Parathyroid adenoma (tissue), 2 donors: ENCODE data around the gene BCL6B.

Experiments
- H2AFZ ChIP-seq: fragments of 300-600 bp; sonication (generic); one replicate; pipeline ENCODE4 v1.7.0; 2017; ENCODE audit warnings: antibody characterized with exemption, mild to moderate bottlenecking
- H3K27ac ChIP-seq: fragments of 300-600 bp; sonication (generic); one replicate; pipeline ENCODE4 v1.7.0; 2017
- H3K27me3 ChIP-seq: fragments of 300-600 bp; sonication (generic); one replicate; pipeline ENCODE4 v1.7.0; 2017; ENCODE audit warnings: low read length; ENCODE audit not compliant: control insufficient read depth, insufficient read depth
- H3K36me3 ChIP-seq: fragments of 300-600 bp; sonication (generic); one replicate; pipeline ENCODE4 v1.7.0; 2017; ENCODE audit warnings: low read length; ENCODE audit not compliant: control insufficient read depth, insufficient read depth
- H3K4me1 ChIP-seq: fragments of 300-600 bp; sonication (generic); one replicate; pipeline ENCODE4 v1.7.0; 2017; ENCODE audit warnings: control low read depth
- H3K4me2 ChIP-seq: fragments of 300-600 bp; sonication (generic); one replicate; pipeline ENCODE4 v1.7.0; 2017; ENCODE audit warnings: low read length
- H3K4me3 ChIP-seq: fragments of 300-600 bp; sonication (generic); one replicate; pipeline ENCODE4 v1.7.0; 2017; ENCODE audit warnings: low read depth, low read length
- H3K79me2 ChIP-seq: fragments of 300-600 bp; sonication (generic); one replicate; pipeline ENCODE4 v1.7.0; 2017; ENCODE audit warnings: control low read depth
- H3K9ac ChIP-seq: fragments of 300-600 bp; sonication (generic); one replicate; pipeline ENCODE4 v1.7.0; 2017; ENCODE audit warnings: mild to moderate bottlenecking
- H3K9me3 ChIP-seq: fragments of 300-600 bp; sonication (generic); one replicate; pipeline ENCODE4 v1.7.0; 2017; ENCODE audit warnings: low read length; ENCODE audit not compliant: control insufficient read depth
- CTCF ChIP-seq: fragments of 300-600 bp; sonication (generic); IDR thresholded peaks from one replicate; pipeline ENCODE4 v1.7.0; 2017; ENCODE audit warnings: antibody characterized with exemption, mild to moderate bottlenecking
- donor health status: primary hyperparathyroidism.

The BCL6B gene

GRCh38 chr17:7002288-7003047 is 20.4 kb upstream of the BCL6B start:
- Histone ChIP-seq H3K79me2 (no peaks in the 10 kb centered on the region), H3K9ac (no peak overlapping the region), H3K36me3 (no peaks in the 10 kb centered on the region)

GRCh38 chr17:7003745-7004144 is 19.1 kb upstream of the BCL6B start:
- Histone ChIP-seq H2AFZ (no peak overlapping the region), H3K79me2 (no peaks in the 10 kb centered on the region), H3K27me3 (no peaks in the 10 kb centered on the region), H3K4me2 (no peak overlapping the region), H3K4me1 (no peaks in the 10 kb centered on the region), H3K36me3 (no peaks in the 10 kb centered on the region), H3K4me3 (no peak overlapping the region), H3K9me3 (no peaks in the 10 kb centered on the region), H3K9ac (no peak overlapping the region), H3K27ac (no peak overlapping the region)
- no peak for TF ChIP-seq CTCF

More at GRCh38 chr17:7002288-7003047, 20.4 kb upstream of the BCL6B start:
- TF ChIP-seq CTCF, result no peak
- no peak overlapping the region for H3K4me2 ChIP-seq
- H3K27ac ChIP-seq, result no peak overlapping the region
- no peaks in the 10 kb centered on the region for H3K27me3 ChIP-seq
- no peaks in the 10 kb centered on the region for H3K9me3 ChIP-seq
- H3K4me1 ChIP-seq, result no peaks in the 10 kb centered on the region
- no peak overlapping the region for H3K4me3 ChIP-seq
- no peak overlapping the region for H2AFZ ChIP-seq

GRCh38 chr17:7004398-7005253 is 18.2 kb upstream of the BCL6B start:
- Histone ChIP-seq H3K4me2 (no peak overlapping the region), H2AFZ (no peak overlapping the region), H3K36me3 (no peaks in the 10 kb centered on the region), H3K4me1 (no peaks in the 10 kb centered on the region), H3K9me3 (no peaks in the 10 kb centered on the region), H3K9ac (no peak overlapping the region), H3K27ac (no peak overlapping the region), H3K79me2 (peaks cover 3% of the 10 kb centered on the region), H3K4me3 (no peak overlapping the region), H3K27me3 (no peaks in the 10 kb centered on the region)
- peak; percentile 75 for TF ChIP-seq CTCF

GRCh38 chr17:7005716-7006115 is 17.1 kb upstream of the BCL6B start:
- no peaks in the 10 kb centered on the region for H3K36me3 ChIP-seq
- peaks cover 6% of the 10 kb centered on the region for H3K4me1 ChIP-seq
- no peaks in the 10 kb centered on the region for H3K27me3 ChIP-seq
- H3K4me3 ChIP-seq, result no peak overlapping the region
- H3K79me2 ChIP-seq, result peaks cover 11% of the 10 kb centered on the region
- no peak overlapping the region for H3K27ac ChIP-seq
- TF ChIP-seq CTCF, result no peak
- H3K4me2 ChIP-seq, result no peak overlapping the region
- H3K9ac ChIP-seq, result no peak overlapping the region
- H2AFZ ChIP-seq, result no peak overlapping the region
- H3K9me3 ChIP-seq, result no peaks in the 10 kb centered on the region
